ENCODE data around the gene PLXNA4.

PLXNA4 gene

DNA sequence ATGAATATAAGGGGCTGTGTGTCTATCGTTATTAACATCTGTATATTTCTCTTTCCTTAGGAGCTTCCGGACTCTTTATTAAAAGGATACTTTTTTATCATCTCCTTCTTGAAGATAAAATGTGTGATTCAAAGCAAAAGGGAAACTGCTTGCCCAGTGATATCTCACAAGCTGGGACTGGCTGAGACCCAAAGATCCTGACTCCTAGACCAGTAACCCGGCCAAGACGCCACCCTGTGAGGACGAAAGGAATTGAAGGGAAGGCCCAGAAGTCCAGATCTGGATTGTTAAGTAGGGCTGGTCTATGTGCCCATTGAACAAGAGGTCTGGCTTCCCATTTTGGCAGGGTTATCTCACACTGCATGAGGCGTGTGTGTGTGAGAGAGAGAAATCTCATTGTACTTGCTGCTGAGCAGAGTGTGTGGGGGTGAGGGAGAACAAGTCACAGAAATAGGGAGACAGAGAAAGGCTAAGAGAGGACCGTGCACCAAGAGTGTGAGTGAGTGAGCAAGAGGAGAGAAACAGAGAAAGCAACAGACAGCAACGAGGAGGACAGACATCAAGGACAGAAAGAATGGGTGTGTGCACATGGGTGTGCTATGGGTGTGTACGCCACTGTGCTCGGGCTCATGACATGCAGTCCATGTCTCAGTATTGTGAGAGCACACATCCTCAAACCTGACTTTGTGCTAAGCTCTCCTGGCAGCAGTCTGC, 75.4 kb downstream of the PLXNA4 start:
- FAIRE-seq = no peak

DNA sequence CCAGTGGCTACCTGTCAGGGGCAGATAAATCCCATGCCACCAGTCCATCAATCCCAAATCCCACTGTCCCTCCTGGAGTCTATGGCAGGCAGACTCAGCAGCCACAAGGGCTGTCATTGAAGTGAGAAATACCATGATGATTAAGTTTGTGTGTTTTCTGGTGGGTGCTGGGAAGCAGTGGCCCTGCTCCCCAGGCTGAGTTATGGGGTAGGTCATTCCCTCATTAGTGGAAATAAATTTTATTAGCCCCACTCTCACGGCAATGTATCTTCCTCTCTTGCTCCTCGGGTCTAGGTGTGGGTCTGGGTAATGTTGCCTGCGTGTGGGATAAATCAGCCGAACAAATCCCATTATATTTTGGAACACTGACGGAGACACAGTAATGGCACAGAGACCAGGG, 76.8 kb downstream of the PLXNA4 start:
- FAIRE-seq = no peak

DNA sequence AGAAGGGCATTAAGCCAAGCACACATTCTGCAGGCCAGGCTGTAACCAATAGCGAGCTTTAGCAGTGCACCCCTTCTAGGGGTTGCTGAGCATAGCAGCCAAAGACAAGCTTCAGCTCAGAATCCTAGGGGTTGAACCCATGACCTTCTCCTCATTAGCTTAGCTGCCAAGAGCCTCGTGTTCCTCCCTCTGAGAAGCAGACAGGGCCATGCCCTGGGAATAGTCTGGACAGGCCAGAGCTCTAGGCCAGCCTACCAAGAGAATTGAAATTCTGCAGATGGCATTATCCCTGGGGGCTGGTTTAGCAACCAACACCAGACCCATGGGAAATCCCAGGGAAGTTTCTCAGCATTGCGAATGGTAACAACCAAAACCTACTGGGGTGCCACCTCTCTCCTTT, 77.2 kb downstream of the PLXNA4 start:
- no peak for FAIRE-seq

DNA sequence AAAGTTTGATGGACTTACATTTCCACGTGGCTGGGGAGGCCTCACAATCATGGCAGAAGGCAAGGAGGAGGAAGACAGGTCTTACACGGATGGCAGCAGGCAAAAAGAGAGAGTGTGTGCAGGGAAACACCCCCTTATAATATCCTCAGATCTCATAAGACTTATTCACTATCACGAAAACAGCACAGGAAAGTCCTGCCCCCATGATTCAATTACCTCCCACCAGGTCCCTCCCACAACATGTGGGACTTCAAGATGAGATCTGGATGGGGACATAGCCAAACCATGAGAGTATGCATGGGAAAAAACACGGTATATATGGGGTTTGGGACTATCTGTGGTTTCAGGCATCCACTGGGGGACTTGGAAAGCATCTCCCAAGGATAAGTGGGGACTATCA, 78.0 kb downstream of the PLXNA4 start:
- no peak for FAIRE-seq

DNA sequence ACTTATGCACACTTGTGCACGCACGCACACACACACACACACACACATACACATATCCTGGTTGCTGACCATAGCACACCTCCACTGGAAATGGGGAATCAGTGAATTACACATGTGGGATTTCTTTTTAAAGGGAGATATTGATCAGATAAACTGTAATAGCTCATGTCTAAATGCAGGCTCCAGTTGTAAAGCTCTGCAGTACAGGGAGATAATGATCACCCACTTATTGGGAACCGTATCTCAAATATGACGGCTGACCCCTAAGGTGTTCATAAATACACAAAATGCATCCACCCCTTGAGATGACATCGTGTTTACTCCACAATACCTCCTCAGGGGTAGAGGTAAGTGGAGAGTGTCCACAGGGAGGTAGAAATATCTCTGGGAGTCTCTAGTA, 79.2 kb downstream of the PLXNA4 start:
- FAIRE-seq = no peak

DNA sequence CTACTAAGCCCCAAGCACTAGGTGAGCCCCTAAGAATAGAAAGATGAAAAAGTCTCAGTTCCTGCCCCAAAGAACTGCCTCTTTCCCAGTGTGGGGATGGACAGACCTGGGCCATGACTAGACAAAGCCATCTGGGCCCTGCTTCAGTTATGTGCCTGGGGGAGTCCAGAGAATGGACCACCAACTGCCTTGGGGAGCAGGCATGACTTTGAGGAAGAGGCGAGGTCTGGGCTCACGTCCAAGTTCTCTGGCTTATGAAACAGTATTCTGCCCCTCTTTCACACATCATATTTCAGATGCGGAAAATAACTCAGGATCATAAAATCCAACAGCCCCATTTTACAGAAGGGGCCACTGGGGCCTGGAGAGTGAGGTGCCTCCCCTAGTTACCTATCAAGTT, 80.3 kb downstream of the PLXNA4 start:
- FAIRE-seq = no peak

DNA sequence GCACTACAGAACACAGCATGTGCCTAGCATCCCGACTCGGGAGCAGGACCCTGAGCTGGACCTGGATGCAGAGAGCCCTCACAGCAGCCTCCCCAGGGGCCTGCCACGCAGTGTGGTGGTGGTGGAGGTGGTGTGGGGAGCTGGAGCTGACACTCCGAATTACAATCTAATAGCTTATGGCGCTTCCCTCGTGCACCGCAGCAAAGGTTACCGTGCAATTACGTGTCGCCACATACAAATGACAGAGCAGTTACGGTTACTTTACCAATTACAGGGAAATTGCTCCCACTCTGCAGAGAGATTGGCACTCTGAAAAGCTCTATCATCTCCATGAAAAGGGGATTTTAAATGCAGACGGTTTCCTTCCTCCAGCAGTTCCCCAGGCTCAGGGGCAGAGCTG, 81.8 kb downstream of the PLXNA4 start:
- FAIRE-seq = no peak

DNA sequence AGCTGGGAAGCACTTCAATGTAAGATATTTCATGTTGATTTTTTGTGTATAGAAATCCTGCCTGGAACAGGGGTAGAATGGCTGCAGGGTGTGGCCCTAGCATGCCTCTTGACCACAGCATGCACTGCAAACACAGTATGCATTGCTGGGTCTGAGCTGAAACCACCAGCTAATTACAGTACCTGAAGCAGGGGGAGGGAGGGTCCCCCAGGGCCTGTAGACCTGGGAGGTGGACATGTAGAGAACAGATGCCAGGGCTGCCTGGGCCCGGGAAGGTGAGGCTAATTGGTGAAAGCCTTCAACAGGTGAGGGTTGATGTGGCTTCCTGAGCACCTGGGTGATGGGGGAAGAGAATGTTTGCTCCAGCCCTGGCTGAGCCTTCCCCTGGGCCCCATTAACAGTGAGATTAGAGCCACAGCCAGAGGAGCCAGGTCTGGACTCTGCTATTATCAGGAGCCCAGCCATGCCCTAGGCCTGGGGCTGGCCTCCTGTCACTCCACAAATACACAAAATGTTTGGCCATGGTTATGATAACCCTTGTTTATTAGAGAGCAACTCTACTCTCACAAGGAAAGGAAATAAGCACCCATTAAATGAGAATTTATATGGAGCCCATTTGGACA, 83.3 kb downstream of the PLXNA4 start:
- no peak for FAIRE-seq

DNA sequence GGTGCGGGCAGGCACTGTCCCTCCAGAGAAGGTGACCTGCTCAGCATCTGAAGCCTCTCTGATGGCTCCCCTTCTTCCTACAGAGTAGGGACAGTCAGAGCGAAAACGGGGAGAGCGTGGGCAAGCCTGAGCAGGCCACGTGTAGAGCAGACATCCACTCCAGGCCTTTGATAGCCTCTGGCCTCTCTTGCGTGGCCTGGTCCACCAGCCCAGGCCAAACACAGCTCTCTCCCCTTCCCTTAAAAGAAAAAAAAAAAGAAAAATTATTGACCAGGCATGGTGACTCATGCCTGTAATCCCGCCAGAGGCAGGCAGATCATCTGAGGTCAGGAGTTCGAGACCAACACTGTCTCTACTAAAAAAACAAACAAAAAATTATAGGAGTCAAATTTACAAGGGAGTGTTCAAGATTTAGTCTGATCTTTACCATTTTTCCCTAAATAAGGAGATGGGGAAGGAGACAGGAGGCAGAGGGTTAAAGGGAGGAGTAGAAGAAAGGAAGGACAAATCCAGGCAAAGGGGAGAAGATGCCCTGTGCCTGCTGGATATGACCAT, 84.8 kb downstream of the PLXNA4 start:
- no peak for FAIRE-seq

DNA sequence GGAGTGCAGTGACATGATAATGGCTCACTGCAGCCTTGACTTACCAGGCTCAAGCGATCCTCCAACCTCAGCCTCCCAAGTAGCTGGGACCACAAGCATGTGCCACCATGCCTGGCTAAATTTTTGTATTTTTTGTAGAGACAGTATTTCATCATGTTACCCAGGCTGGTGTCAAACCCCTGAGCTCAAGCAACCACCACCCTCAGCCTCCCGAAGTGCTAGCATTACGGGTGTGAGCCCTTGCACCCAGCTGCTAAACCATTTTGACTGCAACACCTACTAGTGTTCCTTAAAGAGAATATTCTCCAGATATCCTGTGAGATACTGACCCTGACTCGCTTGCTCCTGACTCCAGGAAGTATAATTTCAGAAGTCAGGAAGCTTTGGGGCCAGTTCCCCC, 85.8 kb downstream of the PLXNA4 start:
- no peak for FAIRE-seq

DNA sequence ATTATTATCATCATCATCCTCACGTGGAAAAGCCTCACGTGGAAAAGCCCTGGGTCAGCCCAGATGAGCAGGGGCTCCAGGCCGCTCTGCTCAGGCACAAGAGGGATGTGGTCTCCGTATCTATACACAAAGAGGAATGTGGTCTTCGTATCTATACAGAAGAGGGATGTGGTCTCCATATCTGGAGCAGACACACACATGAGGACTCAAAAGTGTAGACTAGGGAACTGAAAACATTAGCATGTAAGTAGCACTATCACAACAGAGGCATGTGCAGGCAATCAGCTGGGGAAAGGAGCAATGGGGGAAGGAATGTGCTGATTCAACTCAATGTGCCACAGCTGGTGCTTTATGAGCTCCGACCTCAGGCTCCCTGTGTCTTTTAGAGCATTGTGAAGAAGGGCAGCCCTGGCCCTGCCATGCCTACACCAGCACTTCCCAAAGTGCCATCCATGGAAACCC, 86.5 kb downstream of the PLXNA4 start:
- FAIRE-seq = no peak

DNA sequence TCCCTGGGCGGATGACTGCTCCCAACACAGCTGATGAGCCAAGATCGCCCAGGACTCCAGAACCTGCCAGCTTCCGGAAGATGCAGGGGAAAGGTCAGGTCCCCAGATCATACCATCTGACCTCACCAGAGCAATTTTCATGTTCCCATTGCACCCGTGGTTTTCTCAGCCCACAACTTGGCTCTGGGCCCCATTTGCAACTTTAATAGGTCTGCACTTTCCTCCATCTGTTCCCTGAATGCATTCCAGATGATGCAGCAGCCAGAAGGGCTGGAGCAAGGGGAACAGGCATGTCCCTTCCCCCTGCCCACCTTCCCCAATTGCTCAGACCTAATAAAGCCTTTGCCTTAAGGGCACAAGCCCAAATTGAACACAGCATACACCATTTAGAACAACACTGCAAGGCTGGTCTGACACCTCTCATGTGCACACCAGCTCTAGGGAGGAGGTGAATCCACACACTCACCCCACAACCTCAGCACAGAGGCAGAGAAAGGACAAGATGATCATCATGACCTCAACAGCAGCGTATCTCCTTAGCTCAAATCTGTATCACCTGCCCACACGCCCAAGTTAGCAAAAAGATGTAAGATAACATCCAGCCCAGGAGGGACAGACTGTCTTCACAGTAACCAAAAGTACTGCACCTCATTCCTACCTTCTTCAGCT, 87.5 kb downstream of the PLXNA4 start:
- FAIRE-seq = no peak

DNA sequence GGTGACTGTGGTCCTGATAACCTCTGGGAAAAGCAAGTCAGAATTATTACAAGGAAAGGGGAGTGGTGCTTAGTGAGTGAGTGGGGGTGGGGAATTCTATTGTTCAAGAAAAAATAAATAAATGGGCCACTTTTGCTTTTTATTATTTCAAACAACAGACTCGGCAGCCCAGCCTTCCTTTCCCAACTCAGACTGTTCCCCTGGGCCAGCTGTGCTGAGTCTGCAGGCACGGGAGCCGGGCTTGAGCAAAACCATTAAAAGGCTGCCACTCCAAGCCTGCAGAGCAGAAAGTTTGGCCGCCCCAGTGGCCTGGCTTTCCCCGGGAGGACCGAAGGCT, 90.0 kb downstream of the PLXNA4 start:
- no peak for FAIRE-seq

DNA sequence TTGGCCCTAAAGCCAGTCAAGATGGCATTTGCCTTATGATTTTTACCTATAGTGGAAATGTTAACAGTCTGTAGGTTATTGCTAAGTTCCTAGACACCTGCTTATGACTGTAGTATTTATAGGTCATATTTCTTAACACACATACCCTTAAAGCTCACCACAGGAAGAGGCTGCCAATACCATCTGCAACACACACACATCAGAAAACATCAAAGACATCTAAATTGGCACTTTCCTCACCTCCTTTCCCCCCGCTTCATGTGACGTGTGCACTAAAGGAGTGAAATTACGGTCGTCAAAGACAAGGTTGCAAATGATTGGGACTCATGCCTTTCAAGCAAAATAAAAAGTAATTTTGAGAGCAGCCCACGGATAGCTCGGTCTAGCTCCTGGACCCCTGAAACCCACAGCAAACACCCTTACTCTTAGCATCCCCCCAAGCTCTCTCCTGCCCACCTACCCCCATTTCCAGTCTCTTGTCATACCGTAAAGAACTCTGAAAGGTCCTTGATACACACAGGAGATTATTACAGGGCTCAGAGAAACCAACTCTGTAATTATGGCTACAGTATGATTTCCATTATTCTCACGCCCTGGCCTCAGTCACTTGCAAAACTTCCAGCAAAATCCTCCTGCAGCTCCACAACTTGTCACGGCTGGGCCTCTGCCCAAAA, 90.5 kb downstream of the PLXNA4 start:
- no peak for FAIRE-seq

DNA sequence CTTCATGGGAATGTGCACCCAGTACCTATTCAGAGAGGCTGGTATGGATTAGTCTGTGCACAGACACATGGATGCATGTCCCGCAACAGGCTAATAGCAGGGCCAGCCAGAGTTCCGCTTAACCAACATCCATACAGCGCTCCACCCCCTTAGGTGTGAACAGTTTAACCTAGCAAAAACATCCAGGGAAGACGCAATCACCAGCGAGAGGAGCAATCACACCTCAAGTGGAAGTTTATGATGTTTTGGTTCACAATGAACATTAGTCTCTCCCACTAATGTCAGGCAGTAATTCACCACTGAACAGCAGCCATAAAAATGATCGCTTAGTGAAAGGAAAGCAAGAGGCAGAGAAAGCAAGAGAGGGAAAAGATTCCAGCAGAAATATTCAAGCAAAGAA, 91.1 kb downstream of the PLXNA4 start:
- no peak for FAIRE-seq

DNA sequence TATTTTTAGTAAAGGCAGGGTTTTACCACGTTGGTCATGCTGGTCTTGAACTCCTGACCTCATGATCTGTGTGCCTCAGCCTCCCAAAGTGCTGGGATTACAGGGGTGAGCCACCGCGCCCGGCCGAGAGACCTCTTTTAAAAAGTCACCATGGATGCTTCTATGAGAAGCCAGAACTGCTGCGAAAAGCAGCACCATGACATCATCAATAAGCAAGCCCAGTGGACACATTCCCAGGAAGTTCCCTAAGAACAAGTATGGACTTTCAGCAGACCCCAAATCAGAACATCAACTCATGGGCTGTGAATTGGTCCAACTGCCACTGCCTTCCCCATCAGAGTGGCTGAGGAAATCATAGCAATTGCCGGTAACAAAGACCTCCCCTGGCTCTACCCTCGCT, 93.4 kb downstream of the PLXNA4 start:
- FAIRE-seq = no peak

DNA sequence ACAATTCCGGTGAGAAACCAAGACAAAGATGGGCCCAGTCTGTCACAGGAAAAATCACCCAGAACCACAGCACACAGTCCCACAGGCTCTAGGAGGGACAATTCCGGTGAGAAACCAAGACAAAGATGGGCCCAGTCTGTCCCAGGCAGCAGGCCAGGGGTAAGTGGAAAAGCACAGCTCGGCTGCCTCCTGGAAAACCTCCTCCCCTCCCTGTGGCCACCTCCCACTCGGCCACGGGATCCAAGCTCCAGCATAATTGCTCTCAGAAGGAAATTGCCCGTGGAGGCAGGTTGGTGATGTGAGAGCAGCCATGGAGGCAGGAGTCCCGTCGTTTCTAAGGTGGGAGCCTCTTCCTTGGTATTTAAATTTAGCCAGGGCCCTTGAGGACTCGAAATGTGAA, 95.7 kb downstream of the PLXNA4 start:
- FAIRE-seq = no peak

DNA sequence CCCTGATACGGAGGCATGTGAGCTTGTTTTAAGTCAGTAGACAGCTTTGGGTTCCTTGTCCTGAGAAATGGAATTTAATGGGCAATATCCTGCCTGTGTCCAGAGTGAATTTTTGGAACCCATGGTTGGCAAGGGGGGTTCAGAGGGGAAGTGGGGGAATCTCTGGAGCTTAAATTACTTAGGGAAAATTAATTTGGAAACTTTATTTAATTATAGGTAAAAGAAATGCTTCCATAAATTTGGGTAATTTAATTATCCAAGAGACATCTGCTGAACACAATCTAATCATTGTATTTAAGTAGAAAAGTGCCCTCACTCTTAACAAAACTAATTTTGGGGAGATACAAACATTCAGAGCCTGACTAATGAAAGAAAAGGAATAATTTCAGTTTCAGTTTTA, 99.7 kb downstream of the PLXNA4 start:
- FAIRE-seq = no peak

DNA sequence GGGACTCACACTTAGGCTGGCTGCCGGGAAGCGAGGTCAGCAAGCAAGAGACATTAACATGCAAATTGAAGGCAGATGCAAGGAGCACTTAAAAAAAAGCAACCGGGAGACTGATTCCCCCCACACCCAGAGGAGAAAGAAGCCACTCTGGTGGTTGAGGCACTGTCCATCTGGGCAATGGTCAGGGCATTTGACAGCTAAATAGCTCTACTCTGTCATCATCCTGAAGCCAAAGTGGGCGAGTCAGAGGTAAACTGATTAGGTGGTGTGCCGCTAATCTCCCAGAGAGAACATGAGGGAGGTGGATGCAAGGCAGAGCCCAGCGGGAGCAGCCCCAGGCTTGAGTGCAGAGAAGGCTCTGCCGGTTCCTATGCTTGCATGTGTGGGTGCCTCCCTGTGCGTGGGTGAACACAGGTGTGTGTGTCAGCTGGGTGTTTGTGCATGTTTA, 100.6 kb downstream of the PLXNA4 start:
- FAIRE-seq = no peak

DNA sequence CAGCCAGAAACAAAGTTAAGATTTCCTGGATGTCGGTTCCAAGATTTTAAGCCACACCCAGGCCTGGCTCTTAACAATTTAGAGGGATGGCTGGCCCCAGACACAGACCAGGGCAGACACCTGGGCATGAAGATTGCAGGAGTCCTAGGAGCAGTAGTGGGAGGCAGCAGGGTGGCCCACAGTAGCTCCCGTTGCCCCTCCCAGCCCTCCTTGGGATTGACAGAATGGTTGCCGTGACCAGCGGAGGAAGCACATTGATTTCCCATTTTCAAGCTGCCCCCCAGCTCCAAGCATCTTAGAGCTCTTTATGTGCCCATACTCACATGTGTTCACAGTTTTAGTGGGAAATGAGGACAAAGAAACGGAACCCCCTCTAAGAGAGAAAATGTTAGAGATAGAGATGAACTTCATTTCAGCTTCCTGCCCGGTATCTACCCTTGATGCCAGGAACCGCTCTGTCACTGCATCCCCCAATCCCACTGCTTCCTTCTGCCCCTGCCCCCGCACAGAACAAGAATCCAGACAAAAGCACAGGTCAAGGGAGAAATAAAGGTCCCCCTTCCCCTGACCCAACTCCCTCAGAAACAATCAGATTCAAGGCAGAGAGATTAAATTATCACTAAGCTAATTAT, 101.1 kb downstream of the PLXNA4 start:
- FAIRE-seq = no peak

DNA sequence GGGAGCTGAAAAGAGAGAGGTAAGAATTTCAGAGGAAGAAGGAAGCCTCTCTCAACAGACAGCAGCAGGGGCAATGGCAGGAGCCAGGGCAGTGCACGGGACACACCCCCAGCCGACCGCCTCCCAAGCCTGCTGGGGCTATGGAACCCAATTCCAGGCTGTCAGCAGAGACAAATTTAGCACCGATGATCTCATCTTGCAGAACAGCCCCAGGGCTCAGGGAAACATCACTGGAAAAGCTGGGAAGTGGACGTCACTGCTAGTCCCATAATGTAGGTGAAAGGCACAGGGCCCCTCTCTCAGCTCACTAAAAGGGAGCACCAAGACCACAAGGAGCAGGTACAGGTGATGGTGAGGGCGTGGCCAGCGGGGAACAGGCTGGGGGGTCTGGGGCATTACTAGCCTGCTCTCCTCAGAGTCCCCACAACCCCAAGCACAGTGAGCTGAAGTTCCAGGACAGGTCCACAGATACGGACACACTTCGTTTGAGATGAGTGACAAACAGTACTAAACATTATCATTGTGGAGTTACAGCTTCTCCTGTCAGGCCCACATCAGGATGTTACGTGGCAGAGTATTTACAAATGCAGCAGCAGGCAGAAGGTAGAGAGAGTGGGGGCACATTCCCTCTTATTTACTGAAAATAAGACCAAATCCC, 103.7 kb downstream of the PLXNA4 start:
- FAIRE-seq = no peak

DNA sequence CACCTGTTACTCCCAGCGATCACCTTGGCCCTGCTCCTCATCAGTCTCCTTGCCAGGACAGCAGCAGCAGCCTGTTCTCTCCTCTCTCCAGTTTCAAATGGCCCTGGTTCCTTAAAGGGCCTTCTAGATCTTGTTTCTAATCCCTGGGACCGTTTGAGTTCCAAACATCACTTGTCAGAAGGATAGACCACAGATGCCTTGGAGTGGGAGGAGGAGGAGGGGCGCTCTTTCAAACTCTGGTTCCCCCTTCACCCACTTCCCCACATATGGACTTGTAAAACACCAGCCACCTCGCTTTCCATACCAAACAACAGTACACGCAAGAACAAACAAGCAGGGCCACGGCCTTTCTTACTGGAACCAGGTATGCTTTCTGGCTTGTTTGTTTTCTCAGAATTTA, 104.8 kb downstream of the PLXNA4 start:
- FAIRE-seq = no peak

DNA sequence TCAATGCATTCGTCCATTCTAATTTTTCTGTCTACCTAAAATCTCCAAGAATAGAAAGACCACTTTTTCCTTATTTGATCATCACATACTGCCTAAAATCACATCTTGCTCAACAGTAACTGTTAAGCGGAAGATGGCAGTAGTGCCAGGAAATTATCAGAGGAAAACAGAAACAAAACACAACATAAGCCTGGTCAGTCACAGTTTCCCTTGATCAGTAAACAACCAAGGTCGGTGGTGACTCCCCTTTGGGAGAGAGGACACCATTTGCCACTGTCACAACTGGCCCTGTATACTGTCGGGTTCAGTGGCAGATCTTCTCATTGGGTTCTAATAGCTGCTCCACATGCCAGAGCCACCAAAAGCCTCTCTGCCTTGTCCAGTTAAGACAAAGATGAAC, 106.6 kb downstream of the PLXNA4 start:
- FAIRE-seq = no peak
